HG03469 (cell line): Measurements from ENCODE around the gene IL16.
"Not testable (repeated sequence)": the region's sequence is repeated elsewhere in the genome, so short reads cannot be mapped to it uniquely, and the experiment has no call there.

ENCODE experiments used
- ATAC-seq: cut with Tn5 transposase; IDR thresholded peaks from one replicate; pipeline ENCODE4 v1.9.1; 2021; ENCODE audit warnings: mild to moderate bottlenecking, moderate library complexity, moderate number of reproducible peaks; ENCODE audit not compliant: unreplicated experiment

The IL16 gene

DNA sequence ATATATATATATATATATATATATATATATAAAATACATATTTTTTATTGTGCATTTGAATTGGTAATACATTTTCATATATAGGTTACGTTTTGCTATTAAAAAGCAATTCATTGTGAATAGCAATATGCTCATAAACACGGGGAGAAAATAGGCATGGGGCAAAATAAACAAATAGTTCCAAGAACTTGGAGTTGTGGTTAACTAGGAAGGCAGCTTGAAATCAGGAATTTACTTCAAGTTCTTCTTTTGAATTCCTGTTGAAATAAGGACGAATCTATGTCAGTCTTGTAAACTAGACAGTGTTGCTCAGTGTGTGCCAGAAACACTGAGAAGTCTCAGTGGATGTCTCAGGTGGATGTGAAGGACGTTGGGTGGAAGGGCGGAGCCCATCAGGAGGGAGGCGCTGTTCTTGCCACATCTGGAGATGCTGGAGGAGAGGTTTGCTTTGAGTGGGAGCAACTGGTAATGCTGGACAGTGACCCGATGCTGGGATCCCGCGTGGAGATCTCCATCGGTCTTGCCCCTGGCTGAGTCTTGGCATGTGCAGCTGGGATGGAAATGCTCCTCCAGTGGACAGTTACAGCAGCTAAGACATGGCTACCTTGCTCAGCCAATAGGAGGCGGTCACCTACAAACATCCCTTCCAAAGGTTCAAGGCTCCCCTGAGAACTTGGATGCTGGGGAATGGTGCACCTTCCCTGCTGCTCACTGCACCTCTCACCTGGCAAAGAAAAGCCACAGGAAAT is 2.5 kb downstream of the IL16 start:
- ATAC-seq, result no peak

DNA sequence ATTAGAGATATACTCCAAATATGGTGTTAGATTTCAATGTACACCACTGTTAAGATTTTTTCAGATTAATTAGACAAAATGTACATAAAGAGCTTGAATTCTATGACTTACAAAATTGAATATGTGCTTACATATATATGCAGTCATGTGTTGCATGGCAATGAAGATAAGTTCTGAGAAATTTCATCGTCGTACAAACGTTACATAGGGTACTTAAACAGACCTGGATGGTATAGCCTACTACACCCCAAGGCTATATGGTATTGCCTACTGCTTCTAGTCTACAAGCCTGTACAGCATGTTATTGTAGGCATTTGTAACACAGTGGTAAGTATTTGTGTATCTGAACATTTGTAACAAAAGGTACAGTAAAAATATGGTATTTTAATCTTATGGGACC is 9.3 kb downstream of the IL16 start:
- no peak for ATAC-seq

DNA sequence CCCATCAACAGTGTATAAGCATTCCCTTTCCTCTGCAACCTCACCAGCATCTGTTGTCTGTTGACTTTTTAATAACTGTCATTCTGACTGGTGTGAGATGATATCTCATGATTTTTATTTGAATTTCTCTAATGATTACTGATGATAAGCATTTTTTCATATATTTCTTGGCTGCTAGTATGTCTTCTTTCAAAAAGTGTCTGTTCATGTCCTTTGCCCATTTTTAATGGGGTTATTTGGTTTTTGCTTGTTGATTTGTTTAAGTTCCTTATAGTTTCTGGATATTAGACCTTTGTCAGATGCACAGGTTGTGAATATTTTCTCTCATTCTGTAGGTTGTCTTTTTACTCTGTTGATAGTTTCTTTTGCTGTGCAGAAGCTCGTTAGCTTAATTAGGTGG is 11.3 kb downstream of the IL16 start:
- ATAC-seq, result not testable (repeated sequence)

DNA sequence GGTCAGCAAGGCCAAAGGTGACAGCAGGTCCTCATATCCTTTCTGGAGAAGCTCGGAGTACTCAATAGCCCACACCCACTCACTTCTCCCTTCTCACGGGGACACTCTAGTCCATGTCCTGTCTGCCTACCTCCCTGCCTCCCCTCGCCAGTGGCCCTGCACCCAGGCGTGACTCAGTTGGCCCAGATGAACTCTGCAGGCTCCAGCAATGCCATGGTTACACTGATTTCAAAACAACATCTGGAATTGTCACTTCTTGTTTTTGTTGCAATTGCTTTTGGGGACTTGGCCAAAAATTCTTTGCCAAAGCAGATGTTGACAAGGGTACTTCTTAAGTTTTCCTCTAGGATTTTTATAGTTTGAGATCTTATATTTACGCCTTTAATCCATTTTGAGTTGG is 13.0 kb downstream of the IL16 start:
- no peak for ATAC-seq

DNA sequence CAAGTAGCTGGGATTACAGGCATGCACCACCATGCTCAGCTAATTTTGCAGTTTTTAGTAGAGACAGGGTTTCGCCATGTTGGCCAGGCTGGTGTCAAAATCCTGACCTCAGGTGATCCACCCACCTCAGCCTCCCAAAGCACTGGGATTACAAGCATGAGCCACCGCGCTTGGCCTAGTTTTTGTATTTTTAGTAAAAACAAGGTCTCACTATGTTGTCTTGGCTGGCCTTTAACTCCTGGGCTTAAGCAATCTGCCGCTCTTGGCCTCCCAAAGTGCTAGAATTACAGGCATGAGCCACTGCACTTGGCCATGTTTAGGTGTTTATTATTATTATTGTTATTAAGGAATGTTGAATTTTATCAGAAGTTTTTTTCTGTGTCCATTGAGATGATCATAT is 14.7 kb downstream of the IL16 start:
- ATAC-seq, result no peak

DNA sequence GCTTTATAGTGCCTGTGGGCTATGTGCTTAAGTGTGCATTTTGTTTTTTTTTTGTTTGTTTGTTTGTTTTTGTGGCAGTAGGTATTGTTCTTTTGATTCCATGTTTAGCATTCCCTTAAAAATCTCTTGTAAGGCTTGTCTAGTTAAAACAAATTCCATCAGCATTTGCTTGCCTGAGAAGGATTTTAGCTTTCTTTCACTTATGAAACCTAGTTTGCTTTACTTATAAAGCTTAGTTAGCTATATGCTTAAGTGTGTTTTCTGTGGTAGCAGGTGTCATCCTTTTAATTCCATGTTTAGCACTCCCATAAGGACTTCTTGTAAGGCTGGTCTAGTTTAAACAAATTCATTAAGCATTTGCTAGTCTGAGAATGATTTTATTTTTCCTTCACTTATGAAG is 17.3 kb downstream of the IL16 start:
- ATAC-seq, result no peak

DNA sequence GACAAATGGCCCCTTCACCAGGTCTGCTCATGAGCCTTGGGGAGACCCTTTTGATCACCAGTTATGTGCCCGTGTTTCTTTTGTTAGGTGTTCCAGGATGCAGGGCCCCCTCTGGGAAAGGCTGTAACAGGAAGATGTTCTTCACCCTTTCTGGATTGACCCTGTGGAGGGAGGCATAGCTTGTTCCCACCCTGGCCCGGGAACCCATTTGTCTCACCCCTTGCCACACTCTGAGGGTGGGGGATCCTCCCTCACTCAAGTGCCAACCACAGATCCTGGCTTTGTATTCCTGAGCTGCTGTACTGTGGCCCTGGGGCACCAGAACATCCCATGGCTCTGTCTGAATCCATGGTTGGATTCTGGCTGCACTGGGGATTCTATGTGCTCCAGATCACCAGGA is 18.9 kb downstream of the IL16 start:
- ATAC-seq, result no peak

DNA sequence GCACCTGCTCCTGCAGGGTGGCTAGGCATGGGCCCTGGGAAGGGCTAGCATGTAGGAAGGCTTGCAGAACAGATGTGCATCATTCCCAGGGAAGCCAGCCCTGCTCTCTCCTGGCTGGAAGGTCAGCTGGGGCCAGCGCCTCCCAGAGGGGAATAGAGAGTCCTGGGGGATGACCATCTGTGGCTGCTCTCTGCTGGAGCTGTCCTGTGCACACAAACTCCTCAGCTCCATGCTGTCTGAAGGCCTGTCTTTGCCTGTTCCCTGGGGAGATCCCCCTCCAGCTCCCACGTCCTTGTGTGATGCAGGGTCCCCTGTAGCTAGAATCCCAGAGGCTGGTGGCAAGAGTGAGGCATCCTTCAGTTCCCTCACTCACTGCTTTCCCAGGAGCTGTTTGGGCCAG is 19.3 kb downstream of the IL16 start:
- ATAC-seq, result no peak

DNA sequence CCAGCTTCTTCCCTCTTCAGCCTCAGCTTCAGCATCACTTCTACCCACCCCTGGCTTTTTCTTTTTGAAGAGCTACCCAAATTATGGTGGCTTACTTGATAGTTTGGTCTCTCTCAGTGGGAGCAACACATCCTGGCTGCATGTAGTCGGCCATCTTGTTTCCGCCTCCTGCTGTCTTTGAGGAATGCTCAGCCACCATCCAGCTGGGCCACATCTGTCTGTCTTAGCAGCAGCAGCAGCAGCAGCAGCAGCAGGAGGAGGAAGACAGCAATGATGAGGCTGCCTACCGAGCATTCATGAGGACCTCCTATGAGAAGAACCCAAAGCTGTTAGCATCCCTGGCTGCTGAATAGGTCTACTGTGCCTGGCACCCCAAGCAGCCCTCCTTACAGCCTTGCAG is 19.7 kb downstream of the IL16 start:
- no peak for ATAC-seq

DNA sequence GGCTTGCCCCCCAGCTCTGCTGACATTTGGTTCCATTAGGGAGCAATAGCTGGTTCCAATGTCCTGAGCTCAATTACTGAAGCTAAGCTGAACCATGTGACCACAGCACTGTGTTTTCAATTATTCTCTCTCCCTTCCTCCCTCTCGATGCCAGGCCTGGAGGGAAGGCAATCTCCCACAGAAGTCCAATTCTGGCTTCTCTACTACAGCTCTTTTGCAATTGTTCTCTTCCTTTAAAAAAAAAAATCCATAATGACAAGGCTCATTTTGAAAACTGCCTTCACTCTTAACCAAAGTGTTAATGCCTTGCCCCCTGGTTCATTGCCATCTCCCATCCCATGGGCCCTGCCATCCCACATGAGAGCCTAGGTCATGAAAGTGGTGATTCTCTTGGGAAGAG is 24.8 kb downstream of the IL16 start:
- no peak for ATAC-seq

DNA sequence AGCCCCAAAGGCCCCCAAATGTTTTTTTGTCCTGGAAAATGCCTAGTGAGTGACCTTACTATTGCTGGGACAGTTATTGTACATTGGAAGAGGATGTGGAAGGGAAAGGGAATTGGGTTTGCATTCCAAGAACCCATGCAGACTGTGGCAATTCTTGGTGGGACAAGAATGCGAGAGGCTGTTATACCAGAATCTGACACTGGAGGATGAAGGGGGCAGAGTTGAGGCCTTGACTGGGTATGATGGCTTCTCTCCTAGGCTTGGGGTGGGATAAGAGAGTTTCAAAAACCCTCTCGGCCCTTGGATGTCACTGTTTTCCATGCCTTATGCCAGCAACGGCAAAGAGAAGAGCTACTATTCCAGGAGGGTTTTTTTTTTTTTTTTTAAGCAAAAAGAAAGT is 25.3 kb downstream of the IL16 start:
- no peak for ATAC-seq

DNA sequence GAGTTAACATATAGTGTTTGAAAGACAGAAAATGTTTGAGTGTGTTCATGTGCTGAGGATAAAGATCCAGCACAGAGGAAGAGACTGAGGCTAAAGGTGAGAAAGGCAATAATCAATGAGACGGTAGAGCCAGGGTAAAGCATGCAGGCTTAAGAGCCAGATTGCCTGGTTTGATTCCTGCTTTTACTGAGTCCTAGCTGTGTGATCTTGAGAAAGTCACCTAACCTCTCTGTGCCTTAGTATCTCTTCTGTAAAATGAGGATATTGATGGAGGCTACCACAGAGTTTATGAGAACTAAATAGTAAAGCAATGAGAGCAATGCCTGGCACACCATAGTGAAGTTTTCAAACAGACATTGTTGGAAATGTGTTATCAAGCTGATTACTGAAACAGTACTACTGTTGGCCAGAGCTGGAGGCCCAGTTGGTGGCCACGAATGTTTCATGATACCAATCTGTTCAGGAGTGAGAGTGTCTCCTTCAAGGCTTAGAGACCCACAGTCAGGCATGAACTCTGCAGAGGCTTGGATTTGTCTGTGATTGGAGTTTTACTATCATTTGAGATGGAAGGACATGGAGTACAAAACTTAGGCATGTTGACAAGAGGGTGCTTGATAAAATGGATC is 26.8 kb downstream of the IL16 start:
- ATAC-seq, result no peak

DNA sequence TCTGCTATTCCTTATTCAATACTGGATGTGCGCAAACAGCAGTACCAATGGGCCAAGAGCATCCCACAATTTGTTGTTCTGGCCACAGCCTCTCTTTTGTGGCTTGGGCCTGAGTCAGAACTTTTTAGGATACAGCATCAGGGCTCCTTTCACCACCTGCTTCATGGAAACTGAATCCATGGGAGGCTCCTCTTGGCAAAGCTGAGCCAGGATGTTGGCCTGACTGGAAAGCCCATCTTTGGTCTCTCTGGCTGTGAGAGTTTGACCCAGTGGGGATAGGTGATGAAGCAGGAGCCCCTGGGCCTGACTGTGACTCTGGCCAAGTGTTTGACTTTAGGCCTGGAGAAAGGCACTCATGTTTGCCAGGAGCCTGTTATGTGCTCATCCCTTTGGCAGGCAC is 27.6 kb downstream of the IL16 start:
- no peak for ATAC-seq

DNA sequence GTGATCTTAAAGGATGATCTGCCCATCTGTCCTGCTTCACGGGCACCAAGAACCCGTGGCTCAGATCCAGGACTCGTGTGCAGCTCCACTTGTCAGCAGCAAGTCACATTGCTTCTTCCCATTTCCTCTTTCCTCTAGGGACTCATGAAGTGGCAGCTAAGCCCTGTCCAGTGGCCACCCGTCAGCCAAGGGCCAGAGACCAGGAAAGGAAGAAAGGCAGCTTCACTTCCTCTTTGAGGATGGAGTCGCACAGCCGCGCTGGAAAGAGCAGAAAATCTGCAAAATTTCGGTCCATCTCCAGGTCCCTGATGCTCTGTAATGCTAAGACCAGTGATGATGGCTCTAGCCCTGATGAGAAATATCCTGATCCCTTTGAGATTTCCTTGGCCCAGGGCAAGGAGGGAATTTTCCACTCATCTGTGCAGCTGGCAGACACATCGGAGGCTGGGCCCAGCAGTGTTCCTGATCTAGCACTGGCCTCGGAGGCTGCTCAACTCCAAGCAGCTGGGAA is 28.5 kb downstream of the IL16 start:
- ATAC-seq, result no peak

DNA sequence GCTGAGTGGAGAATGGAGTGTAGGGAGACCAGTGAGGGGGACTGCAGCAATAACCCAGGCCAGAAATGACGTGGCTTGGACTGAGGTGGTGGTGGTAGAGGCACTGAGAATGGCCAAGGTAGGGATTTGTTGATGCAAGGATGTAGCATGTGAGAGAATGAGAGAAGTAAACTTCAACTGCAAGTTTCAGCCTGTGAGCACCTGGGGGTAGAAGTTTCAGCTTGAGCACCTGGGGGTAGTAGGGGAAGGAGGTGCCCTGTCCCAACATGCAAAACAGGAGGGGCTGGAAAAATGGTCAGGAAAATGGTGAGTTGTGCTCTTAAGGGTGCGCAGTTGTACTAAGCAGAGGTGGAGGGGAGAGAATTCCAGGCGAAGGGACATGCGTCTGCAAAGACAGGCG is 31.0 kb downstream of the IL16 start:
- no peak for ATAC-seq

DNA sequence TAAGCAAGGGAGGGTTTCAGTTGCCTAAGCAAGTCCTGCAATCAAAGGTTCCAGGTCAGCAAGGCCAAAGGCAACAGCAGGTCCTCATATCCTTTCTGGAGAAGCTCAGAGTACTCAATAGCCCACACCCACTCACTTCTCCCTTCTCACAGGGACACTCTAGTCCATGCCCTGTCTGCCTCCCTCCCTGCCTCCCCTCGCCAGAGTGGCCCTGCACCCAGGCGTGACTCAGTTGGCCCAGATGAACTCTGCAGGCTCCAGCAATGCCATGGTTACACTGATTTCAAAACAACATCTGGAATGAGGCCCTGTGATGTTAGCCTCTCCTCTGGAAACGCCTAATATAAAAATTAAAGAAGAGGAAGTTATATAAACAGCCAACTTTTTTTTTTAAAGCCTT is 32.9 kb downstream of the IL16 start:
- ATAC-seq, result no peak

DNA sequence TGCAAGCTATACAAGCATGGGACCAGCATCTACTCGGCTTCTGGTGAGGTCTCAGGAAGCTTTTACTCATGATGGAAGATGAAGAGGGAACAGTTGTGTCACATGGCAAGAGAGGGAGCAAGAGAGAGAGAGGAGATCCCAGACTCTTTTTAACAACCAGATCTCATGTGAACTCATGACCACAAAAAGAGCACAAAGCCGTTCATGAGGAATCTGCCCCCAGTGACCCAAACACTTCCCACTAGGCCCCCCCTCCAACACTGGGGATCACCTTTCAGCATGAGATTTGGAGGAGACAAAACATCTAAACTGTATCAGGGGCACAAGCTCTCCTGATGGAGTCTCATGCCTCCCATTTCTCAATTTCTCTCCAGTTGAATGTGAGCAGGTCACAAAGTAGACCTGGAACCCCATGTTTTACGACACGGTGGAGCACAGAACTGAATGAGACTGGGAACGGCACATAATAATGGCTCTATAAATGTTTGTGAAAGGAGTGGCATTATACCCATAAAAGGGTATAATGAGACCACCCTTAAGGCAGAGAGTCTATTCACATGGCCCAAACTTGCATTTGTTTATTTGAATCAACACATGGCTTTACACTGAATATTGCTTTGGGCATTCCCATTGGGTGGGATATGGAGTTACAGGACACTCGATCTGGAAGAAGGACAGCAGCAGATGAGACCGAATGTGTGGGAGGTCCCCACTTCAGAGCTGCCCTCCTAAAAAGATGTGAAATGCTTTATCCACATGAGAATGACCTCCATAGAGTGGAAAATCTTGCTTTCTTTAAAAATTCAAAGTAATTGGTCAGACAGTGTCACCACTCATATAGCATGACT is 38.8 kb downstream of the IL16 start:
- no peak for ATAC-seq

DNA sequence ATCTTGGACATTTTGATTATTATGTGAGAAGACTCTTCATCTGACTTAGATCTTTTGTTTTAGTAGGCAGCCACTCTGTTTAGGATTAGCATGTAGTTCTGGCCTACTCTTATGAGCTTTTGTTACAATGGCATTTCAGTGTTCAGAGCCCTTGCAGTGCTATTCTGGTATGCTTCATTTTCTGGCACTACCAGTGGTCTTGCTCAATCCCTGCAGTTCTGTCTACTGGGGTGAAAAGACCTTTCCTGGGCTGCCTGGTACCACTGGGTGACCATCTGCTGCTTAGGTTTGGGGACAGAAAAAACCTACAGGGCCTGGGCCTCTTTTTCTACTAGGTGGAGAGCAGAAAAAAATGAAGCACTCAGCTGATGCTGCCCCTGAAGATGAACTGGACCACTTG is 42.5 kb downstream of the IL16 start:
- ATAC-seq, result no peak

DNA sequence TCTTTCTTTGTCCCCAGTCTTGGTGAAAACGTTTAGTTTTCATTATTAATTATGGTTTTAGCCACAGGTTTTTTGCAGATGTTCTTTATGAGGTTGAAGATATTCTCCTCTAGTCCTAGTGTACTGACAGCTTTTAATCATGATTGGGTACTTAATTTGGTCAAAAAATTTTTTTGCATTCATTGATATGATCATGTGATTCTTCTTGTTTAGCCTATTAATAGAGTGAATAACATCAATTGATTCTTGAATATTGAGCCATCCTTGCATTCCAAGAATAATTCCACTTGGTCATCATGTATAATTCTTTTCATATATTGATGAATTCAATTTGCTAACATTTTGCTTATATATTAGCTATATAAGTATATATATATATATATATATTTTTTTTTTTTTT is 46.1 kb downstream of the IL16 start:
- no peak for ATAC-seq

DNA sequence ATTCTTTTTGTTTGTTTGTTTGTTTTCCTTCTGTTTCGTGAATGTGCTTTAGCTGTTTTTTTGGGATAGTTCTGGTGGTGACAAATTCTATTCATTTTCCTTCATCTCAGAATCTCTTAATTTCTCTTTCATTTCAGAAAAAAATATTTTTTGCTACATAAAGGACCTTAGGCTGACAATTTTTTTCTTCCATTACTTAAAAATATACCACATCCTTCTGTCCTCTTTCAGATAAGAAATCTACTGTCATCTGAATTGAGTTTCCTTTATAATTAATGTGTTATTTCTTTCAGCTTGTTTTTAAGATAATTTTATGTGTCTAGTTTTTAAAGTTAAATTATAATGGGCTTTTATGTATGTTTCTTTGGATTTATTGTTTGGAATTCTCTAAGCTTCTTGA is 47.6 kb downstream of the IL16 start:
- no peak for ATAC-seq

DNA sequence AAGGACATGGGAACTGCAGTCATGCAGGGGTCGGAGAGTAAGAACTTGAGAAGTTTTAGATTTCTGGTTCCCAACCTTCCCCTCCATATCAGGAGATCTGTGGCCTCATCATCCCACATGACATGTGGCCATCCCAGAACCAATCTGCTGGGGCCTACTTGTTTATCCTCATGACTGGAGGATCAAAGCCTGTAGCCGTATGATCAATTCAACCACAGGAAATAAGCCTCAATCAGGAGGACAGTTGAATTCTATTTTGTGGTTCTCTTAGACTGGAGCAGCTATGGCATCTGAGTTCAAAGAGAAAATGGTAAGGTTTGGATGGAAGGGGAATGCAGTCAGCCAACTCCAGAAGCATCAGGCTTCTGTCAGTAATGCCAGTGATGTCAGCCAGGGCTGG is 57.2 kb downstream of the IL16 start:
- ATAC-seq, result no peak
